ENCODE results near the gene CACNA2D4. TPM values are rescaled to one million over a fixed set of nuclear protein-coding genes. Genes with fewer than 3 reads are reported as not detected.

CACNA2D4 gene
- total and polyA plus RNA-seq, 2 experiments from 2014 or later = 0.23 TPM; not detected in 1

DNA sequence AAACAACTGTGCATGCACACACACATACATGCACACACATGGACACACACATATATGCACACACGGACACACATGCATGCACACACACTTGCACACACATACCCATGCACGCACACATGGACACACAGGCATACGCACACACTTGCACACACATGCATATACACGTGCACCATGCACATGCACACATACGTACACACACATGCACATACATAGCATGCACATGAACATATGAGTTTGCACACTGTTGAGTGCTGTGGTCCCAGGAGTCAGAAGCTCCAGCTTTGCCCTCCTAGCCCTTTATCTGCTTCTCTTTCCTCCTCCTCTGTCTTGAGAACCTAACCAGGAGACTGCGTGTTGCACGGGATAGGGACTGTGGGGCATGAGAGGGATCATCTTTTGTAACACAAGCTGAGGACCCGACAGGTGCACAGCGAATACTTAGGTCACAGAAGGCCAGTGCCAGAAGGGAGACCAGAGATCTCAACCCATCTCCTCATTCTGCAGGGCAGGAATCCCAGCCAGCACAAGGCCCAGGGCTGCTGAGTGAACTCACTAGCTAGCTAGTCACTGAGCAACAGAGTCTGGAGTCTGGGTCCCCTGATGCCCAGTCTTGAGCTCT, 101.6 kb downstream of the CACNA2D4 start:
- no peaks in the 10 kb centered on the region for H3K36me3 ChIP-seq (ENCODE audit: low read depth)
- in situ Hi-C loops (cut with MboI) = loop anchor here (25.0 kb wide), 1 partner anchor 770 kb away; no protein-coding TSS in a partner anchor
- H3F3A ChIP-seq (ENCODE audit: insufficient read depth) = no peaks in the 10 kb centered on the region
- H3K27ac ChIP-seq = no peak overlapping the region
- no peak for TF ChIP-seq EZH2phosphoT487 (IDR thresholded peaks at IDR 0.05; ENCODE audit: insufficient read depth, low read depth)
- TF ChIP-seq EZH2 (IDR thresholded peaks at IDR 0.05; ENCODE audit: insufficient read depth, poor library complexity, severe bottlenecking) = no peak
- H3K27me3 ChIP-seq (replicated peaks; ENCODE audit: insufficient read depth) = peaks cover 37% of the 10 kb centered on the region
- no peak overlapping the region for H2AFZ ChIP-seq
- H3K9me2 ChIP-seq (ENCODE audit: insufficient read depth) = no peaks in the 10 kb centered on the region
- no peaks in the 10 kb centered on the region for H3K4me1 ChIP-seq (ENCODE audit: insufficient read depth)
- no peak overlapping the region for H3K4me3 ChIP-seq
- H3K79me2 ChIP-seq (ENCODE audit: insufficient read depth) = no peaks in the 10 kb centered on the region
- DNase-seq = no peak
- 77 to 82% methylated on average over 9 of the region's 9 CpGs for WGBS, 2 experiments (ENCODE audit: low coverage in 1 of 2, low lambda C conversion rate in 2 of 2, missing lambda C conversion rate in 2 of 2)
- no peaks in the 10 kb centered on the region for H4K20me1 ChIP-seq (ENCODE audit: insufficient read depth)
- no peak overlapping the region for H3K9ac ChIP-seq
- H3K9me3 ChIP-seq (ENCODE audit: low read depth) = no peaks in the 10 kb centered on the region
- no peak overlapping the region for H3K4me2 ChIP-seq (ENCODE audit: unreplicated experiment)

- no peak overlapping the region for H3K9ac ChIP-seq
- no peaks in the 10 kb centered on the region for H3K9me3 ChIP-seq (ENCODE audit: low read depth)
- H3F3A ChIP-seq (ENCODE audit: insufficient read depth) = no peaks in the 10 kb centered on the region
- in situ Hi-C loops (cut with MboI) = loop anchor here (25.0 kb wide), 1 partner anchor 771 kb away; no protein-coding TSS in a partner anchor
- no peak overlapping the region for H3K4me2 ChIP-seq (ENCODE audit: unreplicated experiment)
- no peaks in the 10 kb centered on the region for H3K36me3 ChIP-seq (ENCODE audit: low read depth)
- 48 to 52% methylated on average over 20 to 21 of the region's 21 CpGs for WGBS, 2 experiments (ENCODE audit: low coverage in 1 of 2, low lambda C conversion rate in 2 of 2, missing lambda C conversion rate in 2 of 2)
- no peak overlapping the region for H3K27ac ChIP-seq
- peaks cover 29% of the 10 kb centered on the region for H3K27me3 ChIP-seq (replicated peaks; ENCODE audit: insufficient read depth)
- H3K79me2 ChIP-seq (ENCODE audit: insufficient read depth) = no peaks in the 10 kb centered on the region
- H3K9me2 ChIP-seq (ENCODE audit: insufficient read depth) = no peaks in the 10 kb centered on the region
- H3K4me3 ChIP-seq = no peak overlapping the region
- H2AFZ ChIP-seq = no peak overlapping the region
- TF ChIP-seq EZH2phosphoT487 (IDR thresholded peaks at IDR 0.05; ENCODE audit: insufficient read depth, low read depth) = no peak
- TF ChIP-seq EZH2 (IDR thresholded peaks at IDR 0.05; ENCODE audit: insufficient read depth, poor library complexity, severe bottlenecking) = no peak
- no peaks in the 10 kb centered on the region for H4K20me1 ChIP-seq (ENCODE audit: insufficient read depth)
- DNase-seq = peak; percentile 16
- no peaks in the 10 kb centered on the region for H3K4me1 ChIP-seq (ENCODE audit: insufficient read depth)
Observed at GRCh38 chr12:1815814-1816729, 102.4 kb downstream of the CACNA2D4 start.

GRCh38 chr12:1815108-1815507, 103.3 kb downstream of the CACNA2D4 start:
- in situ Hi-C loops (cut with MboI) = loop anchor here (25.0 kb wide), 1 partner anchor 772 kb away; no protein-coding TSS in a partner anchor
- TF ChIP-seq EZH2 (IDR thresholded peaks at IDR 0.05; ENCODE audit: insufficient read depth, poor library complexity, severe bottlenecking) (no peak), EZH2phosphoT487 (IDR thresholded peaks at IDR 0.05; ENCODE audit: insufficient read depth, low read depth) (no peak)
- Histone ChIP-seq H3K27ac (no peak overlapping the region), H3K4me2 (ENCODE audit: unreplicated experiment) (no peak overlapping the region), H3K9ac (no peak overlapping the region), H3F3A (ENCODE audit: insufficient read depth) (no peaks in the 10 kb centered on the region), H3K27me3 (replicated peaks; ENCODE audit: insufficient read depth) (peaks cover 22% of the 10 kb centered on the region), H3K4me1 (ENCODE audit: insufficient read depth) (no peaks in the 10 kb centered on the region), H3K9me2 (ENCODE audit: insufficient read depth) (no peaks in the 10 kb centered on the region), H3K9me3 (ENCODE audit: low read depth) (no peaks in the 10 kb centered on the region), H3K4me3 (no peak overlapping the region), H2AFZ (no peak overlapping the region), H4K20me1 (ENCODE audit: insufficient read depth) (no peaks in the 10 kb centered on the region), H3K36me3 (ENCODE audit: low read depth) (no peaks in the 10 kb centered on the region), H3K79me2 (ENCODE audit: insufficient read depth) (no peaks in the 10 kb centered on the region)
- WGBS, 2 experiments (ENCODE audit: low coverage in 1 of 2, low lambda C conversion rate in 2 of 2, missing lambda C conversion rate in 2 of 2) = 27 to 31% methylated on average over 3 of the region's 3 CpGs
- no peak for DNase-seq

- no peaks in the 10 kb centered on the region for H3K4me1 ChIP-seq (ENCODE audit: insufficient read depth)
- H4K20me1 ChIP-seq (ENCODE audit: insufficient read depth) = no peaks in the 10 kb centered on the region
- no peak overlapping the region for H2AFZ ChIP-seq
- no peak for TF ChIP-seq EZH2phosphoT487 (IDR thresholded peaks at IDR 0.05; ENCODE audit: insufficient read depth, low read depth)
- no peak for TF ChIP-seq EZH2 (IDR thresholded peaks at IDR 0.05; ENCODE audit: insufficient read depth, poor library complexity, severe bottlenecking)
- H3K27me3 ChIP-seq (replicated peaks; ENCODE audit: insufficient read depth) = peaks cover 14% of the 10 kb centered on the region; the same call in 1 of the 2 replicates
- H3K9me3 ChIP-seq (ENCODE audit: low read depth) = no peaks in the 10 kb centered on the region
- no peaks in the 10 kb centered on the region for H3K79me2 ChIP-seq (ENCODE audit: insufficient read depth)
- 53 to 64% methylated on average over 8 of the region's 8 CpGs for WGBS, 2 experiments (ENCODE audit: low coverage in 1 of 2, low lambda C conversion rate in 2 of 2, missing lambda C conversion rate in 2 of 2)
- H3K4me2 ChIP-seq (ENCODE audit: unreplicated experiment) = no peak overlapping the region
- H3K9ac ChIP-seq = no peak overlapping the region
- in situ Hi-C loops (cut with MboI) = loop anchor here (5.0 to 25.0 kb wide), 2 partner anchors 123 to 773 kb away; no protein-coding TSS in a partner anchor
- no peak overlapping the region for H3K27ac ChIP-seq
- DNase-seq = no peak
- H3K9me2 ChIP-seq (ENCODE audit: insufficient read depth) = no peaks in the 10 kb centered on the region
- H3K36me3 ChIP-seq (ENCODE audit: low read depth) = no peaks in the 10 kb centered on the region
- H3K4me3 ChIP-seq = no peak overlapping the region
- no peaks in the 10 kb centered on the region for H3F3A ChIP-seq (ENCODE audit: insufficient read depth)
Observed at GRCh38 chr12:1814266-1814665, 104.2 kb downstream of the CACNA2D4 start.
